IPS-18a (cell line): Measurements from ENCODE around the gene IFNE.

ENCODE experiments used
- H3K27ac ChIP-seq: one replicate; pipeline ENCODE4 v1.5.1; 2013; ENCODE audit warnings: low read length
- H3K27me3 ChIP-seq: one replicate; pipeline ENCODE4 v1.6.1; 2013; ENCODE audit warnings: mild to moderate bottlenecking, low read length; ENCODE audit not compliant: control insufficient read depth, insufficient read depth
- H3K36me3 ChIP-seq: one replicate; pipeline ENCODE4 v1.6.1; 2013; ENCODE audit warnings: low read depth, low read length; ENCODE audit not compliant: control insufficient read depth
- H3K4me1 ChIP-seq: one replicate; pipeline ENCODE4 v1.6.1; 2013; ENCODE audit warnings: low read depth, low read length; ENCODE audit not compliant: control insufficient read depth
- H3K4me3 ChIP-seq: one replicate; pipeline ENCODE4 v1.5.1; 2013; ENCODE audit warnings: low read length
- H3K9ac ChIP-seq: one replicate; pipeline ENCODE4 v1.6.1; 2013; ENCODE audit warnings: mild to moderate bottlenecking, low read length, moderate library complexity
- H3K9me3 ChIP-seq: one replicate; pipeline ENCODE4 v1.6.1; 2013; ENCODE audit warnings: low read depth, low read length; ENCODE audit not compliant: control insufficient read depth

Gene IFNE

GRCh38 chr9:21482213-21482612 is at the start of gene IFNE:
TSS of gene IFNE (minus strand) at chr9:21482313. CDS start at chr9:21481694, 619 bp downstream.
- H3K9ac ChIP-seq, result no peak within 1 kb of the TSS
- no peaks in the 10 kb centered on the region for H3K36me3 ChIP-seq
- H3K27ac ChIP-seq, result no peak within 1 kb of the TSS
- no peak within 1 kb of the TSS for H3K4me3 ChIP-seq
- H3K4me1 ChIP-seq, result no peaks in the 10 kb centered on the region
- H3K27me3 ChIP-seq, result no peaks in the 10 kb centered on the region
- H3K9me3 ChIP-seq, result no peaks in the 10 kb centered on the region

GRCh38 chr9:21528123-21528808 is 46.2 kb upstream of the IFNE start:
- Histone ChIP-seq H3K27ac (no peak overlapping the region), H3K4me1 (no peaks in the 10 kb centered on the region)

GRCh38 chr9:21527579-21527978 is 45.5 kb upstream of the IFNE start:
- no peak overlapping the region for H3K9ac ChIP-seq
- no peak overlapping the region for H3K4me3 ChIP-seq
- H3K4me1 ChIP-seq, result no peaks in the 10 kb centered on the region
- no peaks in the 10 kb centered on the region for H3K36me3 ChIP-seq
- no peaks in the 10 kb centered on the region for H3K9me3 ChIP-seq
- H3K27ac ChIP-seq, result no peak overlapping the region
- H3K27me3 ChIP-seq, result no peaks in the 10 kb centered on the region

More at GRCh38 chr9:21528123-21528808, 46.2 kb upstream of the IFNE start:
- no peak overlapping the region for H3K9ac ChIP-seq
- no peaks in the 10 kb centered on the region for H3K36me3 ChIP-seq
- no peak overlapping the region for H3K4me3 ChIP-seq
- H3K9me3 ChIP-seq, result no peaks in the 10 kb centered on the region
- no peaks in the 10 kb centered on the region for H3K27me3 ChIP-seq

GRCh38 chr9:21525174-21525573 is 43.1 kb upstream of the IFNE start:
- Histone ChIP-seq H3K27ac (no peak overlapping the region), H3K9ac (no peak overlapping the region), H3K36me3 (no peaks in the 10 kb centered on the region), H3K27me3 (no peaks in the 10 kb centered on the region), H3K4me1 (no peaks in the 10 kb centered on the region), H3K9me3 (no peaks in the 10 kb centered on the region), H3K4me3 (no peak overlapping the region)

GRCh38 chr9:21524099-21524830 is 42.2 kb upstream of the IFNE start:
- Histone ChIP-seq H3K4me3 (no peak overlapping the region), H3K4me1 (no peaks in the 10 kb centered on the region), H3K9me3 (no peaks in the 10 kb centered on the region), H3K9ac (no peak overlapping the region), H3K27me3 (no peaks in the 10 kb centered on the region), H3K36me3 (no peaks in the 10 kb centered on the region), H3K27ac (no peak overlapping the region)

GRCh38 chr9:21523021-21524014 is 41.2 kb upstream of the IFNE start:
- H3K9ac ChIP-seq, result no peak overlapping the region
- H3K4me3 ChIP-seq, result no peak overlapping the region
- H3K4me1 ChIP-seq, result no peaks in the 10 kb centered on the region
- no peaks in the 10 kb centered on the region for H3K36me3 ChIP-seq
- H3K27me3 ChIP-seq, result no peaks in the 10 kb centered on the region
- no peaks in the 10 kb centered on the region for H3K9me3 ChIP-seq
- H3K27ac ChIP-seq, result no peak overlapping the region

GRCh38 chr9:21522348-21522747 is 40.2 kb upstream of the IFNE start:
- H3K27me3 ChIP-seq, result no peaks in the 10 kb centered on the region
- no peaks in the 10 kb centered on the region for H3K36me3 ChIP-seq

GRCh38 chr9:21521448-21521847 is 39.3 kb upstream of the IFNE start:
- Histone ChIP-seq H3K27me3 (no peaks in the 10 kb centered on the region), H3K27ac (no peak overlapping the region), H3K9me3 (no peaks in the 10 kb centered on the region), H3K9ac (no peak overlapping the region), H3K4me3 (no peak overlapping the region), H3K36me3 (no peaks in the 10 kb centered on the region), H3K4me1 (no peaks in the 10 kb centered on the region)

More at GRCh38 chr9:21522348-21522747, 40.2 kb upstream of the IFNE start:
- Histone ChIP-seq H3K27ac (no peak overlapping the region), H3K4me3 (no peak overlapping the region), H3K4me1 (no peaks in the 10 kb centered on the region), H3K9me3 (no peaks in the 10 kb centered on the region), H3K9ac (no peak overlapping the region)

- no peak overlapping the region for H3K4me3 ChIP-seq
- H3K9me3 ChIP-seq, result no peaks in the 10 kb centered on the region
- H3K36me3 ChIP-seq, result no peaks in the 10 kb centered on the region
- H3K9ac ChIP-seq, result no peak overlapping the region
- H3K27me3 ChIP-seq, result no peaks in the 10 kb centered on the region
- H3K27ac ChIP-seq, result no peak overlapping the region
- H3K4me1 ChIP-seq, result no peaks in the 10 kb centered on the region
Measured at GRCh38 chr9:21520501-21521228, 38.6 kb upstream of the IFNE start.

- H3K4me1 ChIP-seq, result no peaks in the 10 kb centered on the region
- H3K9me3 ChIP-seq, result no peaks in the 10 kb centered on the region
- no peak overlapping the region for H3K27ac ChIP-seq
- no peak overlapping the region for H3K9ac ChIP-seq
- no peaks in the 10 kb centered on the region for H3K36me3 ChIP-seq
- no peaks in the 10 kb centered on the region for H3K27me3 ChIP-seq
- no peak overlapping the region for H3K4me3 ChIP-seq
Measured at GRCh38 chr9:21519855-21520434, 37.8 kb upstream of the IFNE start.
